Measurements from ENCODE around the gene CACNG8.
"Not testable (repeated sequence)": the region's sequence is repeated elsewhere in the genome, so short reads cannot be mapped to it uniquely, and the experiment has no call there.

CACNG8 gene

DNA sequence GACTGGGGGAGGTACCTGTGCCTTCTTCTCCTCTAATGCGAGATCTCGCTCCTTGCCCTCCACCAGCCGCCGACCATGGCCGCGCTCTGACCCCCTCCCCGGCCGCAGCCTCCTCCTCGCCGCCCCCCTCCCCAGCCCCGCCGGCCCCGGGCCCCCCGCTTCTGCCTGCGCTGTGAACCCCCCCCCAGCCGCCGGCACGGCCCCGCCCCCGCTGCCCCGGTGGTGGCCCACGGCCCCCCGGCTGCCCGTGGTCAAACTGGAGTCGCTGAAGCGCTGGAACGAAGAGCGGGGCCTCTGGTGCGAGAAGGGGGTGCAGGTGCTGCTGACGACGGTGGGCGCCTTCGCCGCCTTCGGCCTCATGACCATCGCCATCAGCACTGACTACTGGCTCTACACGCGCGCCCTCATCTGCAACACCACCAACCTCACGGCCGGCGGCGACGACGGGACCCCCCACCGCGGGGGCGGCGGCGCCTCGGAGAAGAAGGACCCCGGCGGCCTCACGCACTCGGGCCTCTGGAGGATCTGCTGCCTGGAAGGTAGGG, at the start of gene CACNG8:
Gene CACNG8 (plus strand): TSS at position 51 of the 545 bp plus-strand sequence.
- no peak for DNase-seq

GRCh38 chr19:53915000-53915399, 47.7 kb upstream of the CACNG8 start:
- DNase-seq = no peak

DNA sequence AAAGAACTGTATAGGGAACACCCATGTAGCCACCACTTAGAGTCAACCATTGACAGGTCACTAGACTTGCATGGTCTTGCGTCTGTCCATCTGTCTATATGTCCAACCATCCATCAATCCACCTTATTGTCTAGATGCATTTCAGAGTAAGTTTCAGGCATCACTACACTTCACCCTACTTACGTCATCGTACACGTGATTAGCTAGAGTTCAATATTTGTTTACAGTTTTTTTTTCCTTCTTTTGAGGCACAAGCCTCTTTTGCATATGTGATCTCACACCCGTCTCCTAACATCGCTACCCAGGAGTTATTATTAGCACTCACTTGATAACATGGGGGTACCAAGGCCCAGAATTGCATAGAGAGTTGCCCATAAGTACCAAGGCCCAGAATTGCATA, 46.7 kb upstream of the CACNG8 start:
- DNase-seq = no peak

DNA sequence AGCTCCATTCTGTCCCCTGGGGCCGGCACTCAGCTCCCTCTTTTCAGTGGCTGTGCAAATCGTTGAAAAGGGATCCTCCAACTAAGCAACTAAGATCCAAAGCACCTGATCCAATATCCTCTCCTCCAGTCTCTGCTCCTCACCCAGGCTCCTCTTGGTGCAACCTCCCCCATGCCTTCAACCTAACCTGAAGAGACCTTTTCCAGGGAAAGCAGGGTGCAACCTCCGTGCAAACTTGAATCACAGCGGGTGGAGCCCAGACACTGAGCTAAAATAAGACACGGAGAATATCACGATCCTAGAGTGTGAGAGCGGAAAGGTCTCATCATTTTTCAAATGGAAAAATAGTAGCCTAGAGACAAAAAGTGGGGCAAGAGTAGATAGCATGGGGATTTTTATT, 45.4 kb upstream of the CACNG8 start:
- DNase-seq = no peak

DNA sequence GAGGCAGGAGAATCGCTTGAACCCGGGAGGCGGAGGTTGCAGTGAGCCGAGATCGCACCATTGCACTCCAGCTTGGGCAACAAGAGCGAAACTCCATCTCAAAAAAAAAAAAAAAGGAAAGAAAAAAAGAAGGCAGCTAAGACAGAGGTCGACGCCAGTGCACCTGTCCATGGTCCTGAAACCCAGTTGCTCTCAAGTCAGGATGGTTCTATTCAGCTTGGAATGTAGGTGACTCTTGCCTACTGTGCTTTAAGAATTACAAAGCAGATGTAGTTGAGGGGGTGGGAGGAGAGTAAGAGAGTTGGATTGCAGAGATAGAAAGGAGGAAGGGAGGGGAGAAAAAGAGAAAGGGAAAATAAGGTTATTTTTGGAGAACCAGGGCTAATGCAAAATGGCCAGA, 35.0 kb upstream of the CACNG8 start:
- no peak for DNase-seq

GRCh38 chr19:53936029-53936428, 26.7 kb upstream of the CACNG8 start:
- no peak for DNase-seq

DNA sequence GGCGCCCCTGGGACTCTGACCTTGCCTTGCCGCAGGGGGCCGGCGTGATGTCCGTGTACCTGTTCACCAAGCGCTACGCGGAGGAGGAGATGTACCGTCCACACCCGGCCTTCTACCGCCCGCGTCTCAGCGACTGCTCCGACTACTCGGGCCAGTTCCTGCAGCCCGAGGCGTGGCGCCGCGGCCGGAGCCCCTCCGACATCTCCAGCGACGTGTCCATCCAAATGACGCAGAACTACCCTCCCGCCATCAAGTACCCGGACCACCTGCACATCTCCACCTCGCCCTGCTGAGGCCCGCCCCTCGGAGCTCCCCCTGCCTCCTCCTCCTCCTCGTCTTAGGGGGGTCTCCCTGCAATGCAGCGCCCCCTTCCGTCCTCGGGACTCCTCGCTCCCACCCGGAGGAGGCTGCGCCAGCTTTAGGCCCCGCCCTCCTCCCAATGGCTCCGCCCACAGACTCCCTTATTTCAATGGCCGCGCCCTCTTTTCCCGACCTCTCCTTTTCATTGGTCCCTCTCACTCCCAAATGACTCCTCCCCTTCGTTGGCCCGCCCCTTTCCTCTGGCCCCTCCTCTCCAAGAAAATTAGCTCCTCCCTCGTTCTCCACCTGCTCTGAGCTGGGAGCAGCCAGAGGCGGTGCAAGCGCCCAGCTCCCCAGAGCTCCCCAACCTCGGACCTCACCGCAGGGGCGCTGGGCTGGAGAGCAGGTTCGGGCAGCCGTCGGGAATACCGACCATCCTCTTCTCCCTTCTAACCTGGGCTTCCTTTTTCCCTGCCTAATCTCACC, 20.5 kb upstream of the CACNG8 start:
- DNase-seq = no peak

GRCh38 chr19:53944416-53944815, 18.3 kb upstream of the CACNG8 start:
- no peak for DNase-seq

DNA sequence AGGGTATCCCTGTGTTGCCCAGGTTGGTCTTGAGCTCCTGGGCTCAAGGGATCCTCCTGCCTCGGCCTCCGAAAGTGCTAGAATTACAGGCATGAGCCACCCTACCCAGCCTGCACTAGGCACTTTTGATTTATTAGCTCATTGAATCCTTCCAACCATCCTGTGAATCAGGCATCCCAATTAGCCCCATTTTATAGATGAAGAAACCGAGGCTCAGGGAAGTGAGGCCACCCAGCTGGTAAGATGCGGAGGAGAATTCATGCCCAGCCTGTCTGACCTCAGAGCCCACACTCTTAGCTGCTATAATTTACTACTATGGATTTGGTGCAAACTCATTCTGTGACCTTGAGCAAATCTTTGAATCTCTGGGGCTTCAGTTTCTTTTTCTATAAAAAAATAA, 17.8 kb upstream of the CACNG8 start:
- DNase-seq = no peak

- no peak for DNase-seq
These were observed 17.3 kb upstream of the CACNG8 start for GRCh38 chr19:53945441-53945840.

DNA sequence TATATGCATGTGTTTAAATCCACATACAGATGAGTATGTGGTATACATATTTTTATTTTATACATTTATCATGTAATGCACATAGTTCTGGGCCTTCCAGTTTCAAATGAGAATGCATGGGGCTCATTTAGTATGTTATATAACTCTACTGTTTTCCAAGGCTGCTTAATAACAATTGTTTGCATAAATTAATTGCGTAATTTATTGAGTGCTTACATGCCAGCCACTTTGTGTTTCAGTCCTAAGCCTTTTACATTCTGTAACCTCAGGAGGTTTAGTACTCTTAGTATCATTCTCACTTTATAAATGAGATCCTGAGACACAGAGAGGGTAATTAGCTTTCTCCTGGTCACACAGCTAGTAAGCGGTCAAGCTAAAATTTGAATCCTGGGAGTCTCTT, 16.7 kb upstream of the CACNG8 start:
- DNase-seq = no peak

GRCh38 chr19:53947624-53948023, 15.1 kb upstream of the CACNG8 start:
- no peak for DNase-seq

DNA sequence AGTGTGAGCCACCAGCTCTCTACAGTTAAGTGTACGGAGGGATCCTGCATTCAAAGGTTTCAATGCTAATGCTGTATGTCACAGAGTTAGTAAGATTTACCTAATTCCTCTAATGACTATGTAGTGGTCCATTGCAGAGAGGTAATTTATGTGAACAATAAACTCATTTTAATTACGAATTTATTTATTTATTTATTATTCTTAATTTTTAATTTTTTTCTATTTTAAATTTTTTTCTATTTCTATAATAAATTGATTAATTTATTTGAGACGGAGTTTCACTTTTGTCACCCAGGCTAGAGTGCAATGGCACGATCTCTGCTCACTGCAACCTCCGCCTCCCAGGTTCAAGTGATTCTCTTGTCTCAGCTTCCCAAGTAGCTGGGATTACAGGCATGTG, 14.1 kb upstream of the CACNG8 start:
- DNase-seq = not testable (repeated sequence)

GRCh38 chr19:53951436-53951835, 11.3 kb upstream of the CACNG8 start:
- no peak for DNase-seq

- no peak for DNase-seq
These were observed 10.8 kb upstream of the CACNG8 start for GRCh38 chr19:53951947-53952346.

DNA sequence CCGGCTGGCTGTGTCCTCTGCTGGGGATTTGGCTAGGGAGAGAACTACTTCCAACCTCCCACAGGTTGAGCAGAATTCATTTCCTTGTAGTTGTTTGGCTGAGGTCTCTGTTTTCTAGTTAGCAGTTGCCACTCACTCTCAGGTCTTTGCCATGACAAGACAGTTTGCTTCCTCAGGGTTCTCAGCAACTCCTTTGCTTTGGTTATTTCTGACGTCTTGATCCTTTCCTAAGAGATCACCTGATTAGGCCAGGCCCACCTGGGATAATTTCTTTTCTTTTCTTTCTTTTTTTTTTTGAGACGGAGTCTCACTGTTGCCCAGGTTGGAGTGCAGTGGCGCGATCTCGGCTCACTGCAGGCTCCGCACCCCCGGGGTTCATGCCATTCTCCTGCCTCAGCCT, 9.4 kb upstream of the CACNG8 start:
- DNase-seq = no peak

- no peak for DNase-seq
These were observed 5.1 kb upstream of the CACNG8 start for GRCh38 chr19:53957448-53958167.

DNA sequence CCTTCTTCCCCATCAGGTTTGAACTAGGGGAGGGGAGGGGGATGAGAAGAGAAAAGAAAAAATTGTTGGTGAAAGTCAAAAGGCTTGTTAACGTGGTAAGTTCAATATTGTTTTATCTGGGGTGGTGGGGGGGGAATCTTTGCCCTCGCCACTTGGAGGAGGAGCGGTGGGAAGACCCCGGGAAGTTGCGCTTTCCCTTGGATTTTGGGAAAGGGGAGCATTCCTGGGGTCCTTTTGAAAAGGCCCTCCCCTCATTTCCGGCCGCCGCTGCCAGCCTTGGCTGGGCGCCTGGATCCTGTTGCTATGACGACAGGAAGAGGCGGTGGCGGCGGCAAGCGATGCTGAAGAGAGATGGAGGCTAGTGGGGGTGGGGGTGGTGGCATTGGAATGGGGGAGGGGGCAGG, 4.6 kb upstream of the CACNG8 start:
- DNase-seq = no peak

- no peak for DNase-seq
These were observed 3.6 kb upstream of the CACNG8 start for GRCh38 chr19:53958823-53959757.

DNA sequence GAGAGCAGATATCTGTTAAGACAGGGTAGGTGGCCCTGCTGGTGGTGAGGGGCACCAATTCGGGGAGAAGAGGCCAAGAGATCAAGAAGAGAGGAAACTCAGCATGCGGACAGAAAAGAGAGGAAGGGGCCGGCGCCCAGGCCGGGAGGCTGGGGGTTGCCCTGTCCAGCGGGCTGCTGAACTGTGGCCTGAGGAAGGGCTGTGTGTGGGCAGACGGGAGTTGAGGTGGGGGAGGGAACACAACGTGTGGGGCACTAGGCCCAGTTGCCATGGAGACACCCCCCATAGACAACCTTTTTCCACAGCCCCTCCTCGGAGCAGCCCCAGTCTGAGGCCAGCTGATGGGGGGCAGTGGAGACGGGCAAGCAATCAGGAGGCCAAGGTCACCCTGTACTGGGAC, 2.5 kb upstream of the CACNG8 start:
- DNase-seq = no peak

- no peak for DNase-seq
These were observed 1.9 kb upstream of the CACNG8 start for GRCh38 chr19:53960886-53961285.

DNA sequence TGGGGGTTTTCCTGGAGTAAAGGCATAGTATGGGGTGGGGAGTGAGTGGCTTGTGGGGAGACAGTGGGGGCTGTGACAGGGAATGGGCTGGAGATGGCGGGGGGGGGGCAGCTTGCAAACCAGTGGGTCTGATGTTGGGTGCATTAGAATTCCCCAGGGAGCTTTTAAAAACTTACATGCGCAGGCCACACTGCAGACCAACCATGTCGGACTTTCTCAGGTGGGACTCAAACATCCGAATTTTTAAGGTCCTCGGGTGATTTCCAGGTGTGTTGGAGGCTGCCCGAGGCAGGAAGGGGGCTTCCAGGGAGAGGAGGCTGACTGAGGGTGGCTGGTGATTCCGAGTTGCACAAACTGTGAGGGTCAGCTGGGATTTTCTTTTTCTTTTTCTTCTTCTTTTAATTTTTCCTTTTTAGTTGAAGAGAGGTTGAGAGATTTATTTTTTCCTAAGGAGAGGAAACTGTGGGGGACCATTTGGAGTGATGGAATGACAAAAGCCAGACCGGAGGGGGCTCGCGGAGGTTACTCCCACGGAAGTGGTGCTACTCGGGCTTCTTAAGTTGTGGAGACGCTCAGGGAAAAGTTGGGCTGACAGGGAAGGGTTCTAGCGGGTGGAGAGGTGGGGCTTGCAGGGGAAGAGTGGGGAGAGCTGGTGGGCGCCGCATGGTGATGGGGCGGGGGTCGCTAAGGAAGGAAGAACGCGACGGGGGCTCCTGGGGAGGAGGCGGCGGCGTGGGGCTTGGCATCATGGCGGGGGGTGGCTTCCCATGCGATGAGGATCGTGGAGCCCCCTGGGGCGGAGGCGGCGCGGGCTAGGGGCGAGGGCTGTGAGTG, 997 bp upstream of the CACNG8 start:
- no peak for DNase-seq
